OCI-LY1 (cell line): Measurements from ENCODE around the gene HAUS8.

Experiments
- EZH2 ChIP-seq: fragments of 200-600 bp; sonication (generic), shearing (Covaris generic); IDR thresholded peaks from 2 replicates; pipeline ENCODE4 v1.8.0; 2017; ENCODE audit warnings: borderline replicate concordance, mixed run types, mild to moderate bottlenecking, antibody characterized with exemption, low read length, moderate library complexity, mixed read lengths
- TF ChIP-seq, protein P1 (sequence below): fragments of 200-600 bp; sonication (generic), shearing (Covaris generic); IDR thresholded peaks from 2 replicates; pipeline ENCODE4 v1.5.1; 2017; ENCODE audit warnings: mild to moderate bottlenecking, antibody characterized with exemption, low read length, moderate library complexity, mixed read lengths

DNA sequence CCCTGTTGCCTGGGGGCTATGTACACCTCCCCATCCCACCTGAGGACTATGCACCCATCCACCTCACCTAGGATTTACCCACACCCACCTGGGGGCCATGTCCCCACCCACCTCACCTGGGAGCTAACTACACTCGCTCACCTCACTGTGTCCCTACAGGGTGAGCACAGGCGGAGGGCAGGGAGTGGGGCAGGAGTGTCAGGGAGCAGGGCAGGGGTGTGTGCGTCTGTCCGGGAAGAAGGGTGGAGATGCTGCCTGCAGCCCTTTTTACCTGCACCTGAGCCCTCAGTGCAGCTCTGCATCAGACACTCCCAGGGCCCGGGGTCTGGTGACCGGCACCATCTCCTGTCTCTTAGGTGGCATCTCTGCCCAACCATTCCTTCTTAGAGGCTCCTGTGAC, 38.1 kb downstream of the HAUS8 start:
- TF ChIP-seq, protein P1, sequence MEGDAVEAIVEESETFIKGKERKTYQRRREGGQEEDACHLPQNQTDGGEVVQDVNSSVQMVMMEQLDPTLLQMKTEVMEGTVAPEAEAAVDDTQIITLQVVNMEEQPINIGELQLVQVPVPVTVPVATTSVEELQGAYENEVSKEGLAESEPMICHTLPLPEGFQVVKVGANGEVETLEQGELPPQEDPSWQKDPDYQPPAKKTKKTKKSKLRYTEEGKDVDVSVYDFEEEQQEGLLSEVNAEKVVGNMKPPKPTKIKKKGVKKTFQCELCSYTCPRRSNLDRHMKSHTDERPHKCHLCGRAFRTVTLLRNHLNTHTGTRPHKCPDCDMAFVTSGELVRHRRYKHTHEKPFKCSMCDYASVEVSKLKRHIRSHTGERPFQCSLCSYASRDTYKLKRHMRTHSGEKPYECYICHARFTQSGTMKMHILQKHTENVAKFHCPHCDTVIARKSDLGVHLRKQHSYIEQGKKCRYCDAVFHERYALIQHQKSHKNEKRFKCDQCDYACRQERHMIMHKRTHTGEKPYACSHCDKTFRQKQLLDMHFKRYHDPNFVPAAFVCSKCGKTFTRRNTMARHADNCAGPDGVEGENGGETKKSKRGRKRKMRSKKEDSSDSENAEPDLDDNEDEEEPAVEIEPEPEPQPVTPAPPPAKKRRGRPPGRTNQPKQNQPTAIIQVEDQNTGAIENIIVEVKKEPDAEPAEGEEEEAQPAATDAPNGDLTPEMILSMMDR, result no peak
- TF ChIP-seq EZH2, result no peak
